ENCODE results near the gene PHC3.

- TF ChIP-seq EZH2phosphoT487 (IDR thresholded peaks at IDR 0.05; ENCODE audit: insufficient read depth, low read depth), result no peak
- no peak for TF ChIP-seq EZH2 (IDR thresholded peaks at IDR 0.05; ENCODE audit: insufficient read depth, poor library complexity, severe bottlenecking)
Observed at GRCh38 chr3:170044795-170045244, 136.7 kb downstream of the PHC3 start.

All from GM23248 (cell line).